ENCODE results near the gene FGD5.

DNA sequence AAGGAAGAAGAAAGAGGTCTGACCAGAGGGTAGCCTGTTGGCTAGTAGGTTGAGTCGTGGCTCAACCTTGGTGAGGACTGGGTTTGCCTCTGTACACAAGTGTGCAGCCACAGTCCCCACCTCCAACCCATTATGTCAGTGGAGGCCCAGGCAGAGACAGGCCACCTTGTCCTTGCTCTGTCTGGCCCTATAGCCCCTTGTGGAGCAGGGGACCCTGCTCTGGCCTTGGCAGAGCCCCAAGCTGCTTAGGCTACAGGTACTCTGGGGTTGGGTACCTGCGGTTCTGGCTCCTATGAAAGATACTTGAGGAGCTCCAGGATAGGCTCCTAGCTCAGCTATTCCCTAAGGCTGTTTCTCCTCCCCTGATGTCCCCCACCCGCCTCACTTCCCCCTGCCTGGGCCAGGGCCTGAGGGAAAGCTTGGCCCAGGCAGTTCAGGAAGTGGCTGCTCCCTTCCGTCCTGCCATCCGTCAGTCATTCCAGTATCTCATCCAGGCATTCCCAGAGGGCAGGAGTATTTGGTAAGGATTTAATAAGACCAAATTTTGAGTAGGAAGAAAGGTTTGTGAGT, 44.0 kb downstream of the FGD5 start:
- TF ChIP-seq POLR2A (IDR thresholded peaks at IDR 0.05) (no peak), CTCF (IDR thresholded peaks at IDR 0.05) (no peak), POLR2AphosphoS5 (IDR thresholded peaks at IDR 0.05) (no peak)
